Neural cell (in vitro differentiated cells): ENCODE data around the gene SYNRG. TPM values are rescaled to one million over a fixed set of nuclear protein-coding genes. Genes with fewer than 3 reads are reported as not detected.

Experiments used
- H2AFZ ChIP-seq: fragments of 200-600, 300-800 bp; sonication (generic), shearing (Covaris generic); 2 replicates; pipeline ENCODE4 v1.6.0; 2014; ENCODE audit warnings: low read depth, mild to moderate bottlenecking, antibody characterized with exemption, low read length, moderate library complexity
- H3F3A ChIP-seq: fragments of 200-600 bp; shearing (Covaris generic); 2 replicates; pipeline ENCODE4 v1.6.1; 2016; ENCODE audit warnings: mild to moderate bottlenecking, moderate library complexity, mixed read lengths, antibody characterized with exemption, low read length; ENCODE audit not compliant: insufficient read depth, poor library complexity, severe bottlenecking
- H3K27ac ChIP-seq: fragments of 200-600, 300-800 bp; sonication (generic), shearing (Covaris generic); 2 replicates; pipeline ENCODE4 v1.5.1; 2014; ENCODE audit warnings: mild to moderate bottlenecking, low read length, moderate library complexity
- H3K27me3 ChIP-seq: fragments of 300-800, 200-600 bp; sonication (generic), shearing (Covaris generic); 2 replicates; pipeline ENCODE4 v1.6.0; 2014; ENCODE audit warnings: mild to moderate bottlenecking, low read depth, low read length, moderate library complexity; ENCODE audit not compliant: insufficient read depth
- H3K36me3 ChIP-seq: fragments of 300-800, 200-600 bp; sonication (generic), shearing (Covaris generic); 2 replicates; pipeline ENCODE4 v1.5.1; 2014; ENCODE audit warnings: mild to moderate bottlenecking, antibody characterized with exemption, low read length, moderate library complexity; ENCODE audit not compliant: insufficient read depth
- H3K4me2 ChIP-seq: fragments of 300-800, 200-600 bp; sonication (generic), shearing (Covaris generic); 2 replicates; pipeline ENCODE4 v1.6.0; 2014; ENCODE audit warnings: mild to moderate bottlenecking, low read length
- H3K4me3 ChIP-seq: fragments of 300-800, 200-600 bp; sonication (generic), shearing (Covaris generic); 2 replicates; pipeline ENCODE4 v1.5.1; 2014; ENCODE audit warnings: mild to moderate bottlenecking, low read length, moderate library complexity
- H3K79me2 ChIP-seq: fragments of 200-600 bp; shearing (Covaris generic); replicated peaks from 2 replicates; pipeline ENCODE4 v1.6.0; 2014; ENCODE audit warnings: mild to moderate bottlenecking, low read length, moderate library complexity; ENCODE audit not compliant: insufficient read depth
- H3K9ac ChIP-seq: fragments of 300-800, 200-600 bp; sonication (generic), shearing (Covaris generic); 2 replicates; pipeline ENCODE4 v1.6.1; 2016; ENCODE audit warnings: mild to moderate bottlenecking, low read length, mixed read lengths
- H3K9me2 ChIP-seq: fragments of 200-600 bp; shearing (Covaris generic); 2 replicates; pipeline ENCODE4 v1.6.1; 2016; ENCODE audit warnings: mild to moderate bottlenecking, low read length, mixed read lengths; ENCODE audit not compliant: insufficient read depth
- H3K9me3 ChIP-seq: fragments of 200-600, 300-800 bp; sonication (generic), shearing (Covaris generic); 2 replicates; pipeline ENCODE4 v1.6.1; 2016; ENCODE audit warnings: mild to moderate bottlenecking, mixed run types, low read length, moderate library complexity, mixed read lengths
- H4K20me1 ChIP-seq: fragments of 200-600 bp; shearing (Covaris generic); 2 replicates; pipeline ENCODE4 v1.6.1; 2016; ENCODE audit warnings: mild to moderate bottlenecking, mixed run types; ENCODE audit not compliant: insufficient read depth
- MXI1 ChIP-seq: fragments of 450-650 bp; conservative IDR thresholded peaks from 2 replicates; pipeline ENCODE4 v1.6.1; 2014; ENCODE audit warnings: antibody characterized with exemption, mild to moderate bottlenecking; ENCODE audit not compliant: poor library complexity, severe bottlenecking
- POLR2AphosphoS5 ChIP-seq: IDR thresholded peaks from 2 replicates; pipeline ENCODE4 v1.6.1; 2012
- RAD21 ChIP-seq: fragments of 450-650 bp; conservative IDR thresholded peaks from 2 replicates; pipeline ENCODE4 v1.6.1; 2014; ENCODE audit warnings: antibody characterized with exemption, mild to moderate bottlenecking, moderate library complexity
- SMC3 ChIP-seq: fragments of 450-650 bp; conservative IDR thresholded peaks from 2 replicates; pipeline ENCODE4 v1.6.1; 2014; ENCODE audit warnings: antibody characterized with exemption, mild to moderate bottlenecking, moderate library complexity; ENCODE audit not compliant: poor library complexity
- TAF1 ChIP-seq: IDR thresholded peaks from 2 replicates; pipeline ENCODE4 v1.6.1; 2012; ENCODE audit warnings: low read depth
- polyA plus RNA-seq: library from polyadenylated mRNA; depleted of rRNA; stranded (reverse); fragments of >200 nt; gene quantifications from 2 replicates; pipeline ENCODE4 v1.2.3, GENCODE V29; 2014
- TF ChIP-seq, protein P1 (sequence below): IDR thresholded peaks from 2 replicates; pipeline ENCODE4 v1.6.1; 2012; ENCODE audit warnings: borderline replicate concordance
- TF ChIP-seq, protein P2 (sequence below): fragments of 450-650 bp; IDR thresholded peaks from 2 replicates; pipeline ENCODE4 v1.5.1; 2014; ENCODE audit warnings: antibody characterized with exemption, mild to moderate bottlenecking, moderate library complexity; ENCODE audit not compliant: poor library complexity, severe bottlenecking

SYNRG gene
- polyA plus RNA-seq, 1 donor from 2014 or later = 16.1 TPM

DNA sequence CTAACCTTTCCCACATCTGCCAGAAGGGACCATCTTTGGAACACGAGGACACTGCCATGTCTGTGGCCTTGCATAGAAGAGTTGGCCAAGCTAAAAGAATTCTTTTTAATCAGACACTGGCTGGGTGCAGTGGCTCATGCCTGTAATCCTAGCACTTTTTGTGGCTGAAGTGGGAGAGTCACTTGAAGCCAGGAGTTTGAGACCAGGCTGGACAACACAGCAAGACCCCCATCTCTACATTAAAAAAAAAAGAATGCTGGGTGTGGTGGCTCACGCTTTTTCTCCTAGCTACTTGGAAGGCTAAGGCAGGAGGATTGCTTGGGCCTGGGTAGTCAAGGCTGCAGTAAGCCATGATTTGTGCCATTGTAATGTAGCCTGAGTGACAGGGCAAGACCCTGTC is 128.8 kb downstream of the SYNRG start:
- Histone ChIP-seq H3K27ac (no peak overlapping the region), H3K9ac (no peak overlapping the region), H3K36me3 (no peaks in the 10 kb centered on the region)

DNA sequence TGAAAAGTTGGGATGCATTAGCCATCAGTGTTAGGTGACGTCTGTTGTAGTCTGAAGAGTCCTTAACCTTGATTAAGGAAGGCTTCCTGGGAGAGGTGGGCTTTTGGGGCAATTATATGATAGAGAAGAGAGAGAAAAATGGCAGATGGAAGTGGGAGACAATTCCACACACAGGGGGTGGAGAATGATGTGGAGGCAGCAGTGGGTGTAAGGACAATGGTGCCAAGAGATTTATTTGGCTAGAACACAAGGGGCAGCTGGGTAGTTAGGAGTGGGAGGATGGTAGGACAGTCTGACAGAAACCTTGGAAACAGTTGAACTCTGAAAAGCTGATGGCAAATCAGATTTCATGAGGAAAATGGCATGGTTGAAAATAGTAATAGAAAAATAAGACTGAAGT is 130.2 kb downstream of the SYNRG start:
- Histone ChIP-seq H3K27me3 (no peaks in the 10 kb centered on the region), H3K27ac (no peak overlapping the region), H3F3A (no peaks in the 10 kb centered on the region), H4K20me1 (no peaks in the 10 kb centered on the region), H3K9me2 (no peaks in the 10 kb centered on the region), H3K4me3 (no peak overlapping the region), H3K79me2 (no peaks in the 10 kb centered on the region), H2AFZ (no peak overlapping the region), H3K9me3 (no peaks in the 10 kb centered on the region), H3K4me2 (no peak overlapping the region), H3K36me3 (no peaks in the 10 kb centered on the region), H3K9ac (no peak overlapping the region)
- TF ChIP-seq, protein P1, sequence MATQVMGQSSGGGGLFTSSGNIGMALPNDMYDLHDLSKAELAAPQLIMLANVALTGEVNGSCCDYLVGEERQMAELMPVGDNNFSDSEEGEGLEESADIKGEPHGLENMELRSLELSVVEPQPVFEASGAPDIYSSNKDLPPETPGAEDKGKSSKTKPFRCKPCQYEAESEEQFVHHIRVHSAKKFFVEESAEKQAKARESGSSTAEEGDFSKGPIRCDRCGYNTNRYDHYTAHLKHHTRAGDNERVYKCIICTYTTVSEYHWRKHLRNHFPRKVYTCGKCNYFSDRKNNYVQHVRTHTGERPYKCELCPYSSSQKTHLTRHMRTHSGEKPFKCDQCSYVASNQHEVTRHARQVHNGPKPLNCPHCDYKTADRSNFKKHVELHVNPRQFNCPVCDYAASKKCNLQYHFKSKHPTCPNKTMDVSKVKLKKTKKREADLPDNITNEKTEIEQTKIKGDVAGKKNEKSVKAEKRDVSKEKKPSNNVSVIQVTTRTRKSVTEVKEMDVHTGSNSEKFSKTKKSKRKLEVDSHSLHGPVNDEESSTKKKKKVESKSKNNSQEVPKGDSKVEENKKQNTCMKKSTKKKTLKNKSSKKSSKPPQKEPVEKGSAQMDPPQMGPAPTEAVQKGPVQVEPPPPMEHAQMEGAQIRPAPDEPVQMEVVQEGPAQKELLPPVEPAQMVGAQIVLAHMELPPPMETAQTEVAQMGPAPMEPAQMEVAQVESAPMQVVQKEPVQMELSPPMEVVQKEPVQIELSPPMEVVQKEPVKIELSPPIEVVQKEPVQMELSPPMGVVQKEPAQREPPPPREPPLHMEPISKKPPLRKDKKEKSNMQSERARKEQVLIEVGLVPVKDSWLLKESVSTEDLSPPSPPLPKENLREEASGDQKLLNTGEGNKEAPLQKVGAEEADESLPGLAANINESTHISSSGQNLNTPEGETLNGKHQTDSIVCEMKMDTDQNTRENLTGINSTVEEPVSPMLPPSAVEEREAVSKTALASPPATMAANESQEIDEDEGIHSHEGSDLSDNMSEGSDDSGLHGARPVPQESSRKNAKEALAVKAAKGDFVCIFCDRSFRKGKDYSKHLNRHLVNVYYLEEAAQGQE = no peak
- TF ChIP-seq, protein P2, sequence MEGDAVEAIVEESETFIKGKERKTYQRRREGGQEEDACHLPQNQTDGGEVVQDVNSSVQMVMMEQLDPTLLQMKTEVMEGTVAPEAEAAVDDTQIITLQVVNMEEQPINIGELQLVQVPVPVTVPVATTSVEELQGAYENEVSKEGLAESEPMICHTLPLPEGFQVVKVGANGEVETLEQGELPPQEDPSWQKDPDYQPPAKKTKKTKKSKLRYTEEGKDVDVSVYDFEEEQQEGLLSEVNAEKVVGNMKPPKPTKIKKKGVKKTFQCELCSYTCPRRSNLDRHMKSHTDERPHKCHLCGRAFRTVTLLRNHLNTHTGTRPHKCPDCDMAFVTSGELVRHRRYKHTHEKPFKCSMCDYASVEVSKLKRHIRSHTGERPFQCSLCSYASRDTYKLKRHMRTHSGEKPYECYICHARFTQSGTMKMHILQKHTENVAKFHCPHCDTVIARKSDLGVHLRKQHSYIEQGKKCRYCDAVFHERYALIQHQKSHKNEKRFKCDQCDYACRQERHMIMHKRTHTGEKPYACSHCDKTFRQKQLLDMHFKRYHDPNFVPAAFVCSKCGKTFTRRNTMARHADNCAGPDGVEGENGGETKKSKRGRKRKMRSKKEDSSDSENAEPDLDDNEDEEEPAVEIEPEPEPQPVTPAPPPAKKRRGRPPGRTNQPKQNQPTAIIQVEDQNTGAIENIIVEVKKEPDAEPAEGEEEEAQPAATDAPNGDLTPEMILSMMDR = no peak
- no peak for TF ChIP-seq SMC3
- TF ChIP-seq MXI1 = no peak
- TF ChIP-seq RAD21 = no peak
- TF ChIP-seq TAF1 = no peak

More for the DNA sequence above, 128.8 kb downstream of the SYNRG start:
- no peak overlapping the region for H3K4me3 ChIP-seq
- TF ChIP-seq TAF1 = no peak
- no peak for TF ChIP-seq POLR2AphosphoS5
- TF ChIP-seq, protein P2 = no peak
- no peak for TF ChIP-seq SMC3
- TF ChIP-seq MXI1 = no peak
- TF ChIP-seq RAD21 = no peak
- H3K9me3 ChIP-seq = no peaks in the 10 kb centered on the region
- no peaks in the 10 kb centered on the region for H3K79me2 ChIP-seq
- H3K9me2 ChIP-seq = no peaks in the 10 kb centered on the region
- no peak overlapping the region for H2AFZ ChIP-seq
- H3K27me3 ChIP-seq = no peaks in the 10 kb centered on the region
- H4K20me1 ChIP-seq = no peaks in the 10 kb centered on the region
- no peak overlapping the region for H3K4me2 ChIP-seq
- H3F3A ChIP-seq = no peaks in the 10 kb centered on the region
